Prostate gland (tissue), 2 donors: ENCODE measurements around the gene SRD5A2.

Experiments
- CTCF ChIP-seq, 4 experiments: fragments of 200-600 bp in 2 of 4; fragments of 450-650 bp in 2 of 4; sonication (generic) in 2 of 4; IDR thresholded peaks; 1 replicate in 3 of 4; 2 replicates in 1 of 4; pipeline ENCODE4 v1.5.1; 2016 to 2019; ENCODE audit warnings: antibody characterized with exemption in 4 of 4, mild to moderate bottlenecking in 2 of 4, moderate library complexity in 2 of 4
- POLR2A ChIP-seq: fragments of 450-650 bp; IDR thresholded peaks from one replicate; pipeline ENCODE4 v1.6.1; 2016; ENCODE audit warnings: antibody characterized with exemption, mild to moderate bottlenecking
- POLR2AphosphoS5 ChIP-seq: sonication (generic); formaldehyde crosslinking; IDR thresholded peaks from one replicate; pipeline ENCODE4 v1.6.1; 2017; ENCODE audit warnings: antibody characterized with exemption

GRCh38 chr2:31529256-31529655, 51.5 kb downstream of the SRD5A2 start:
- TF ChIP-seq CTCF (IDR thresholded peaks at IDR 0.05): no peak
- TF ChIP-seq POLR2A: no peak
- TF ChIP-seq POLR2AphosphoS5: no peak
